GM19397 (cell line): ENCODE results near the gene PRRT2.
A peak's percentile ranks its signal among the peaks of the same experiment; 100 is the strongest.

Experiments
- ATAC-seq: cut with Tn5 transposase; IDR thresholded peaks from one replicate; pipeline ENCODE4 v1.9.1; 2021; ENCODE audit warnings: mild to moderate bottlenecking, moderate library complexity; ENCODE audit not compliant: unreplicated experiment

PRRT2 gene

DNA sequence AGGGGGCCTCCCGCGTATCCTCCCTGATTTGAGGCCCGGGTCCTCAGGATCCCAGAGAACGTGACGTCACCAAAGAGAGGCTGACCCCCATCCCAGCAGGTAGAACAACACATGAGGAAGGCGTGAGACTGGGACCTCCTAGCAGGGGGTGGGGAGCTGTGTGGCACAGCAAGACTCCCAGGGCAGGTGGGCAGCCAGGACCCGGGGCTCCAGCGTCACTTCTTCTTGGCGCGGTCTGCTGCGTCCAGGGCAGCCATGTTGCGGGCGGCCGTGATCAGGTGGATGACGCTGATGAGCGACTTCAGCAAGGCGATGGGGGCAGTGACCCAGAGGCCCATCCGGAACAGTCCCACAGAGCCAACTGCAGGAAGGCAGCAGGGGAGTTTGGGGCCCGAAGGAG lies 47.0 kb downstream of the PRRT2 start:
- no peak for ATAC-seq

DNA sequence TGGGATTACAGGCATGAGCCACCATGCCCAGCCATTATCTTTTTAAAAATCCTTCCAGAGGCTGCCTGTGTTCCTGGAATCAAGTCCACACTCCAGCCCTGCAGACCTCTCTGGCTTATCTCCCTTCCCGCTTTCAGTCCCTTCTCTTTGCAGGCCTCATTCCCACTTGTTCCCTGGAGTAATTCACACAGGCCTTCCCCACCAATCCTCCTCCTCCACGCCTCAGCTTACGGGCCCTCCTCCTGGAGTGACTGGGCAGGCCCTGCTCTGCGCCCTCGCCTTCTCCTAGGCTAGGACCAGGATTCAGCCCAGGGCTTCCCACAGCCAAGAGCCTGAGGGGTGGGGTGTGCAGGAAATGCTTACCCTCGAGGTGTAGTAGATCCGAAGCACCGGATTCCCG lies 48.2 kb downstream of the PRRT2 start:
- ATAC-seq: no peak

DNA sequence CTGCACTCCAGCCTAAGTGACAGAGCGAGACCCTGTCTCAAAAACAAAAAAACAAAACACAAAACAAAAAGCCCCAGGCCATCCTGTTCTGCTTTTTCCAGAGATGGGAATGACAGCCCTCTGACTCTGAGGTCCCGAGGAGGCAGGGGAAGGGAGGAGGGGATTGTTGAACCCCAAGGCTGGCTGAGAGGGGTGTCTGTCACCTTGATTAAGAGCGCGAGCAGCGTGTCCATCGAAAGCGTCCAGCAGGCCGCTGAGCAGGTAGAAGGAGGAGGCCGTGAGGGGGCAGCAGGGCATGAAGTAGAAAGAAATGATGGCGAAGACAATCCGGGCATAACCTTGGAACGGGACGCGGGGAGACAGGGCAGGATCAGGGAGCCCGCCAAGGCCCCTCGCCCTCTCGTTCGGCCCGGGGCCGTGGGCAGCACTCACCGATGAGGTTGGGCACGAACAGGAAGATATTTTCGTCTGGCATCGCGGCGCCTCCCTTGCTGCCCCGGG lies 50.4 kb downstream of the PRRT2 start:
- no peak for ATAC-seq

DNA sequence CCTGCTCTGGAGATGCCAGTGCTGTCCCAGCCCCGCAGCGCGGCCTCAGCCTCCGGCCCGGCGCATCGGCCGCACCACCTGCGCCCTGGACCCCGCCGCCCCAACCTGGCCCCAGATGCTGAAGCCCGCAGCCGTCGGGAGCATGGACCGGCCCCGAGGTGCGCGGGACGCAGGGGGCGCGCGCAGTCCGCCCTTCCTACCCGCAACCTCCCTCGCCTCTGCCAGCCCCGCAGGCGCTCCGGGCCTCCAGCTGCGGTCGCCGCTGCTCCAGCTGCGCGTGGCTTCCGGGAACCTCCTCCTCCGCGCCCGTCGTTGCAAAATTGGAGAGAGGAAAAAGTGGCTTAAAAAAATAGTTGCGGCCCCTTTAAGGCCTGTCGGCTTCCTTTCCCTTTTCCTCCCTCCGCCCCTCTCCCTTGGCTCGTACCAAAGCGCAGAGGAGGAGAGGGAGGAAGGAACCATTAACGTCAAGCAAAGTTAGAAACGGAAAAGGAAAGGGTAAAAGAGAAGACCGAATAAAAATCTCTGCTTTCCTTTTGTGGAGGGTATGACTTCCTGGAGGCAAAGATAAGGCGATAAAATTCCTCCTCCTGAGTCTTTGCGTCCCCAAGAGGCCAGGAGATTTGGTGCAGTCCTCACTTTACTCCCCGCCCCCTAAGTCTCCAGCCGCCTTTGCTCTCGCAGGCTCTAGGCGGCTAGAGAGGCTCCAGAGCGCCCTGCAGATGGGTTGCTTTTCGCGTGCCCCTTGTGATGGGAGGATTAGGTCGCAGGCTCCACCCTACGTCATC lies 51.1 kb downstream of the PRRT2 start, which contains the start of gene CDIPT:
Gene CDIPT (minus strand): TSS at position 343 of the 785 bp plus-strand sequence. CDS start 369 bp downstream, outside the sequence.
- peak; percentile 85 for ATAC-seq

DNA sequence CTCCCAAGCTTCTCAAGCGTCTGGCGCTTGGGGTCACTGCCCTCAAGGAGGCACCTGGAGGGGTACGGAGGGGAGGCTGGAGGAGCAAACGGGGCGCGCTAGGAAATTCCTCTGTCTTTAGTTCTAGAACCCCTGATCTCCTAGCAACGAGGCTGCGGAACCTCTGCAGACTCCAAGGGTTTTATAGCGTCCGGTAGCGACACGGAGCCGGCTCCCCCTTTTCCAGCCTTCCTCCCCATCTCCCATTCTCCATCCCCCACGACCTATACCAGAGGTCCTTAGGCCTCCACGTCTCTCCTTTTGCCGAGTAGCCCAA lies 51.6 kb downstream of the PRRT2 start:
- no peak for ATAC-seq

DNA sequence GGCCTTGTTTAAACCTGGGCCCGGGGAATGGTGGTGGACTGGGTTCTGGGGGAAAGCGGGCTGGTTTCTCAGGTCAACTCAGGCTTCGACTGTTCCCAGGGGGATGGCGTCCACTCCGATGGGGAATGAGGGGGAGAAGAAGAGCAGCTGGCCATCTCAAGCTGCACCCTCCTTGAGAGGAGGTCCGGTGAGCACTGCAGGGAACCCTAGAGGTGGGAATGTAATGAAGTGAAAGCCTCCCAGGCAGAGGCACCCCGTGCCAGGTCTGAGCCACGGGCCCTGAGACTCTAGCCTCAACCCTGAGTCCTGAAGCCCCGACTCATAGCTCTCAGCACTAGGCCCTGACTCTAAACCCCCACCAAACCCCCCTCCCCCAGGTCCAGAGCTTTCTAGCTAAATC lies 52.2 kb downstream of the PRRT2 start:
- no peak for ATAC-seq
